SH-SY5Y (cell line): Measurements from ENCODE around the gene PIGS.

Source experiments
- GATA2 ChIP-seq: IDR thresholded peaks from 2 replicates; pipeline ENCODE4 v1.6.1; 2011; ENCODE audit warnings: mild to moderate bottlenecking, low read depth, low read length
- GATA3 ChIP-seq: IDR thresholded peaks from 2 replicates; pipeline ENCODE4 v1.6.1; 2011; ENCODE audit warnings: low read depth, mild to moderate bottlenecking, low read length, moderate library complexity

DNA sequence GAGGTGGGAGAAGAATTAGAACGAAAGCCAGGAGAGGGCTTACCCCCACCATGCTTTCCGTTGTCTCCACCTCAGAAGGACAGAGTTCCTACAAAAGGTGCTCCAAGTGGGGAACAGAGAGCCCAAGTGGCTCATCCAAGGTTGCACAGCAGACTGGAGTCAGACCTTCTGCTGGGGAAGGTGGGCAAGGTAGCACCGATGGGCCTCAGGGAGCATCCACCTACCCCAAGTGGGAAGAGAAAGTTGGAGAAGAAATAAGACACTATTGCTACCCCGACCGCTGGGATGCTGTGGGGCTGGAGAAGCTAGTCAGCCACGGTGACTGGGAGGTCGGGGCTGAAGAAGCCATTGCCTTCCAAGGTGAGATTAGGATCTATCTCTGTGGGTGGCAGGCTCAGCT lies 40.4 kb downstream of the PIGS start:
- TF ChIP-seq GATA2 (no peak), GATA3 (no peak)
